ENCODE data around the gene OGFRL1.
"Not testable (repeated sequence)": the region's sequence is repeated elsewhere in the genome, so short reads cannot be mapped to it uniquely, and the experiment has no call there.

The OGFRL1 gene

DNA sequence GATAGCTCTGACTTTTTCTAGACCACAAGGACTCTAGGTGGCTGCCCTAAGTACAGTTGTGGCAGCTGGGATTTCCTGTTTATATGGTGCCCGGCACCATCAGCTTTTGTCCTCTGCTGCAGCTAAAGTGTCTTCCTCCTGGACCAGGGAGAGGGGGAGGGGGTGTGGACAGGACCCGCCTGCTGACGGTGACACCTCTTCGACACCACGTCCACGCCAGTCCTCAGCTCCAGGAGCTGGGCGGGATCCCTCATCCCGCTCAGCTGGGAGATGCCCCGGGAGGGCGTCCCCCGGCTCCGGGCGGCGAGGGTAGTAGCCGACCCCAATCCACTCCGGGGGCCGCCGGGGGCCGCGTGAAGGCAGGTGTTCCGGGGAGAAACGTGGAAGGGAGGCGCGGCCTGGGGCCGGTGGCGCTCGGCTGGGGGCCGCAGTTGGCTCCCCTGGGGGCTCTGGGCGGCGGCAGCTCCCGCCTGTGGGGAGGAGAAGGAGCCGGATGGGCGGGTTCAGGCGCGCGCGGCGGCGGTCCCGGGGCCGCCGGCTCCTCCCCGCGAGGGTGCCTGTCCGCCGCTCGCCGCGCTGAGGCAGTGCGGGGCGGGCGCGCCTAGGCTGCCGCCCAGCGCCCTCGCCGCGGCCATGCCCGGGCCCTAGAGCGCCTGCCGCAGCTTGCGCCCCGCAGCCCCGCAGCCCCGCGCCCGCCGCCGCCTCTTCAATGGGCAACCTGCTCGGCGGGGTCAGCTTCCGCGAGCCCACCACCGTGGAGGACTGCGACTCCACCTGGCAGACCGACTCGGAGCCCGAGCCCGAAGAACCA lies at the start of gene OGFRL1:
Gene OGFRL1 (plus strand): TSS at position 584 of the 811 bp plus-strand sequence. CDS start 126 bp downstream, at position 710.
- DNase-seq (ENCODE audit: low read depth in 2 of 2): peak in 1 of 2 donors; percentile 51

DNA sequence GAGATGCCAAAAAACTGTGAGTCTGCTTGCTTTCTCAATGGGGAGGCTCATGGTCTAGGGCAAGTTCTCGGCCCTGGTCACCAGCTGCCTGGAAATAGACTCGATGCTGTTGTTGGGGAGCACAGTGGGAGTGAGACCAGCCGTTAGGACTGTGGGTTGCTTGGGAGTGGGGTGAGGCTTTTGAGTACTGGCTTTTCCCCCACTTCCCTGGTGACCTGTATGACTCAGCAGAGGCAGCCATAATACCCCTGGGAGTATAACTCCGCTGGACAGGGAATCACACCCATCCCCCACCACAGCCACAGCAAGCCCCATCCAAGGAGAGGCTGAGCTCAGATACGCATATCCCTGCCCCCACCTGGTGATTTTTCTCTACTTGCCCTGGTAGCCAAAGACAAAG lies 48.9 kb upstream of the OGFRL1 start:
- DNase-seq (ENCODE audit: low read depth in 2 of 2): no peak

GRCh38 chr6:71245265-71246049 lies 43.2 kb upstream of the OGFRL1 start:
- DNase-seq (ENCODE audit: low read depth in 2 of 2): no peak

- DNase-seq (ENCODE audit: low read depth in 2 of 2): no peak
These were observed 42.0 kb upstream of the OGFRL1 start for GRCh38 chr6:71246596-71246995.

DNA sequence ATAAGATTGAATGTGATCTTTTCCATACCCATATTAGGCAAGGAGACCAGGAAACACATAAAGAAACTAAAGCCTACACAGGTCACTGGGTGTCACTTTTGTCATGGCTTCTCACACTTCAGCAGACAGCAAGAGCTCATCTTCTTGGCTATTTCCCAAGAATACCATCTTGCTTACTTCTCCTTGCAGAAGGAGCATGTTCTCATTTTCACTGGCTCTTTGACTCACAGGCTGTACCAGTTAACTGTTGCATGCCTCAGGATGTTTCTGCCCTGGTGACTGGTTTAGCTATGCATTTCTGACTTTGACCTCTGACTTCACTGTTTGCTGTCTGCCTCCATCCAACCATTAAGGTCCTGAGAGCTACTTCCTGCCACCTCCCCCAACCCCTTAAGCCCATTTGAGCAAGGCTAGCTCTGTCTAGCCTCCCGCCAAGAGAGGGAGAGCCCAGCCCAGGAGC lies 40.3 kb upstream of the OGFRL1 start:
- DNase-seq (ENCODE audit: low read depth in 2 of 2): no peak

DNA sequence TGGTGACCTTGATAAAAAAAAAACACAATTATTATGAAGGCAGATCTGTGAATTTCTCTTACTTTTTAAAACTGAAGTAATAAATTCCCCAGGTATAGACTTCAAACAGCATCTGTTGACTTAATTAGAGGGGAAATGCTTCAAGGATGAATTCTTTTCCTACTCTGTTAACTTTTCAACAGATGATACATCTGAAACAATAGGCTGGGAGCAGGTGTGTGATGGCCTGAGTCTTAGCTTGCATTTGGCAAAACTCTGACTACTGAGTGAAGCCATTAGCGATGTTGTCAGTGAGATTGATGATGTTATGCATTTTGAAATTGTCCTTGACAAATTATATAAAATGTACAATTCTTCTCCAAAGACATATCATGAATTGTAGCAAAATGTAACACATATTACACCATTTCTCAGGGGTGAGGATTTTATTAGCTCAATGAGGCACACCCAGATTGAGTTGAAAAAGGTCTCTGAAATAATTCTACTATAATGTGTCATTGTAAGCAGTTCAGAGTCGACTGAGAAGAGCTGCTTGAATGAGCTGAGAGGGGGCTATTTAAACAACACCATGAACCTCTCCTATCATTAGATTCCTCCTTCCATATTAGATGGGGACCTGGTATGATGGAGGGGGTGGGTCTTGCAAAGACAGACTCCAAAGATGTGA lies 39.6 kb upstream of the OGFRL1 start:
- DNase-seq (ENCODE audit: low read depth in 2 of 2): no peak

GRCh38 chr6:71250099-71250602 lies 38.5 kb upstream of the OGFRL1 start:
- no peak for DNase-seq (ENCODE audit: low read depth in 2 of 2)

DNA sequence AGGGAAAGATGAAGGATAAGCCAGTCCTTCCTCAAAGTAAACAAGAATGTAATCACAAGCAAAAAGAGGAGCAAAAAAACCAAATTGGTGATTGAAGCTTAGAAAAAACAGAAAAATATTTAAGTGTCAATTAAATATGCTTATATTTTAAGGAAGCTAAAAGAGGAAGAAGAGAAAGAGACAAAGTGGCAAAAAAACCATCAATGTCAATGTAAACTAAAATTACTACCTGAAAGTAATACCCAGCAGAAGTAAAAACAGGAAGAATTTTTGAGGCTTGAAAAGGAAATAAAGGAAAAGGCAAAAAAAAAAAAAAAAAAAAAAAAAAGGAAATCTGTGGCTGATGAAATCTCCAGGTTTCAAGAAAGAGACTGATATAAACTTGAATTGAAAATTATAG lies 36.2 kb upstream of the OGFRL1 start:
- no peak for DNase-seq (ENCODE audit: low read depth in 2 of 2)

DNA sequence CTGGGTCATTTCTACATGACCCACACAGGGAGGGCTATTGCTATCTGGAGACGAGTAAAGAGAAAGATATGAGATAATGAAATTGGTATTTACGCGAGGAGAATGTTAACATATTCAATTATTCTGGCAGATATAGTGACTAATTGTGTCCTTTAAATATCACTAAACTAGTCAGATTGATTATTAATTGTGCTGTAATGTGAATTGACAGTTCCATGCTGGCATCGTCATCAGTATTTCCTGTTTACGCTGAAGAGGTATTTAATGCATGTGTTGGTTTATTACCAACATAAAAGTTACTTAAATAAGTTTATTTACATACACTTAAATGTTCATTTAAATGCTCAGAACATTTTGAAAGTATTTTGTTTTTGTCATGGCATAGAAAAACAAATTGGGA lies 35.7 kb upstream of the OGFRL1 start:
- DNase-seq (ENCODE audit: low read depth in 2 of 2): no peak

GRCh38 chr6:71254323-71254722 lies 34.3 kb upstream of the OGFRL1 start:
- no peak for DNase-seq (ENCODE audit: low read depth in 2 of 2)

- DNase-seq (ENCODE audit: low read depth in 2 of 2): no peak
These were observed 30.3 kb upstream of the OGFRL1 start for GRCh38 chr6:71258078-71258866.

DNA sequence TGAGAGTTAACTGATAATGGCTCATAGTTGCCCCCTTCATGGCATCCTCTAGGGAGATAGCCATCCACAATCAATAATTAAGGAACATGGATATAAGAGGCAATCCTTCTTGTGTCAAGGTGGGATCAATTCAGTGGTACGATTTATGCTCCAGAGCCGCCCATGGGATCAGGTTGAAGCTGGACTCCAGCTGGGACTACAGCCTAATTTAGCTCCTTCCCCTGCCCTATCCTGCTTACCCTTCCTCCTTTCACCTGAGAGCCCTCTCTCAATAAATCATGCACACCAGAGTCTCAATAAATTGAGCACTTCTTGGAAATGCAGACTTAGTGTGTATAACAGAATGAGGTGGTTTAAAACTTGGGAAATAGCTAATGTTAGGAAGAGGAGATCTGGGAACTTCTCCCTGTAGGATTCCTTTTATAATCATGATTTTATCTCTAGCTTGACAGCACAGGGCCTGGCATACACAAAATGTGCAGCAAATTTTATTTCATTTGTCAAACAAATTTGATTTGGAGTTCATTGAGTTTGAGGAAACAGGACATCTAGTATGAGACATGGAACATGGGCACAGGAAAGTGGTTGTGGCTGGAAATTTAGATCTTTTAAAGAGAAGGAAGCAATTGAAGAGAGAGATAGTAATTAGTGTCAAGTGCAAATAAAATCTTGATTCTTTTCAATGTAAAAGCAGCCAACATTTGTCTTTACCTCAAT lies 28.6 kb upstream of the OGFRL1 start:
- DNase-seq (ENCODE audit: low read depth in 2 of 2): no peak

GRCh38 chr6:71262914-71263313 lies 25.7 kb upstream of the OGFRL1 start:
- no peak for DNase-seq (ENCODE audit: low read depth in 2 of 2)

DNA sequence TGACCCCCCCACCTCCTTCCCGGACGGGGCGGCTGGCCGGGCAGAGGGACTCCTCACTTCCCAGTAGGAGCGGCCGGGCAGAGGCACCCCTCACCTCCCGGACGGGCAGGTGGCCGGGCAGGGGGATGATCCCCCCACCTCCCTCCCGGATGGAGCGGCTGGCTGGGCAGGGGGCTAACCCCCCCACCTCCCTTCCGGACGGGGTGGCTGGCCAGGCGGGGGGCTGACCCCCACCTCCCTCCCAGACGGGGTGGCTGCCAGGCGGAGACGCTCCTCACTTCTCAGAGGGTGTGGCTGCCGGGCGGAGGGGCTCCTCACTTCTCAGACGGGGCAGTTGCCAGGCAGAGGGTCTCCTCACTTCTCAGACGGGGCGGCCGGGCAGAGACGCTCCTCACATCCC lies 22.2 kb upstream of the OGFRL1 start:
- not testable (repeated sequence) for DNase-seq (ENCODE audit: low read depth in 2 of 2)

DNA sequence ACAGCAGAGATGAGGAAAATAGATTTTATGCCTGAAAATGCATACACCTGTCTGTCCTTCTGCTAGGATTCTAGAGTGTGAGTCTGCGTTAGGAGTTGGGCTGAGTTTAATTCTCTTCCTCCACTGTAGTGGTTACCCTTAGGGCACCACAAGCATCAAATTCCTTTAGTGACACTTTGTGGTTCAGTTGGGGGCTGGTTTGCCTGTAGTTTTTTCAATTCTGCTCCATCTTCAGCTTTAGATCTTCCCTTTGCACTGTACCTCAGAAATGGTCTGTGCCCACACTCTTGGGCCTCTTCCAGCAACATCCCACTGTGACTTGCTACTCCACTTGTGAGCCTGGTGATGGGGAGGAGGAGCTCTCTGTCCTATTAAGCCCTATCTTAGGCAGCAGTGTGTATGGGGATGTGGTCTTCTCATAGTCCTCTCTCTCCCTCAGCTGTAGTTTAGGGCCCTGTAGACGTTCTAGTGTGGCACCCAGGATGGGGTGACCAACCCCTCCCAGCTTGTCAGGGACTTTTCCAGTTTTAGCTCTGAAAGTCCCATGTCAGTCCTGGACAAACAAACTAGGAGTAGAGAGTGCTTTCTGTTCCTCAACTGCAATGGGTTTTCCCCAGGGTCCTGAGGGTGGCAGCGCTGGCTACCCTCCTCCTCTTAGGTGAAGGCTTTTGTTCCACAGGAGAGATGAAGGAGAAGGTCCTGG lies 19.7 kb upstream of the OGFRL1 start:
- DNase-seq (ENCODE audit: low read depth in 2 of 2): no peak

GRCh38 chr6:71277926-71278600 lies 10.5 kb upstream of the OGFRL1 start:
- no peak for DNase-seq (ENCODE audit: low read depth in 2 of 2)

- DNase-seq (ENCODE audit: low read depth in 2 of 2): no peak
These were observed 9.3 kb upstream of the OGFRL1 start for GRCh38 chr6:71279321-71279720.

GRCh38 chr6:71279740-71280139 lies 8.9 kb upstream of the OGFRL1 start:
- DNase-seq (ENCODE audit: low read depth in 2 of 2): no peak

DNA sequence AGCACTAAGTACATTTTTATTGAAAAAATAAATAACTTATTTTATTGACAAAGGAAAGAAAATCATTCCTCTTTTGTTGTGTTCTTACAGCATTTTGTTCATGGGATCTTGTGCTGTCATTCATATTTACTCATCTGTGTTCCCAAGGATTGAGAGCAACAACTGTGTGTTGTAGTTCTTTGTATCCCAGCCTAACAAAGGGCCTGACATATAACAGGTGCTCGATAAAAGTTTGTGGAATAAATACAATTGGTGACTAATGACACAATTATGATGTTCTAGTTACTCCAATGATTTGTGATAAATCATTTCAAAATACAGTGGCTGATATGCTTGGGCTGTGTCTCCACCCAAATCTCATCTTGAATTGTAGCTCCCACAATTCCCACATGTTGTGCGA lies 7.9 kb upstream of the OGFRL1 start:
- DNase-seq (ENCODE audit: low read depth in 2 of 2): no peak

GRCh38 chr6:71284785-71285184 lies 3.8 kb upstream of the OGFRL1 start:
- DNase-seq (ENCODE audit: low read depth in 2 of 2): no peak
